Calu3 (cell line): ENCODE results near the gene FGG. TPM values are rescaled to one million over a fixed set of nuclear protein-coding genes. Genes with fewer than 3 reads are reported as not detected.

Experiments used
- BruUV-seq: library from RNA; stranded (reverse); fragments of 400-500 nt; replicated peaks from 2 replicates; lab custom pipeline; 2021; lab: Mats Ljungman, UMichigan
- CTCF ChIA-PET: fragments of 300-600 bp; sonication (Branson Sonifier 250); formaldehyde crosslinking; loops from one replicate; lab custom pipeline; 2022; ENCODE audit warnings: antibody characterized with exemption; lab: Charles Lee
- DNase-seq: peaks from one replicate; pipeline ENCODE4 v3.0.0; 2022
- H3K27ac Mint-ChIP-seq: one replicate; pipeline ENCODE4 v1.8.0; 2022; ENCODE audit warnings: mixed read lengths; ENCODE audit not compliant: unreplicated experiment
- H3K27me3 Mint-ChIP-seq: one replicate; pipeline ENCODE4 v1.8.0; 2022; ENCODE audit warnings: mixed read lengths; ENCODE audit not compliant: unreplicated experiment
- H3K36me3 Mint-ChIP-seq: one replicate; pipeline ENCODE4 v1.8.0; 2022; ENCODE audit warnings: mild to moderate bottlenecking, moderate library complexity, mixed read lengths; ENCODE audit not compliant: insufficient read depth, unreplicated experiment
- H3K4me1 Mint-ChIP-seq: one replicate; pipeline ENCODE4 v1.8.0; 2022; ENCODE audit warnings: mild to moderate bottlenecking, low read depth, mixed read lengths; ENCODE audit not compliant: unreplicated experiment
- H3K4me3 Mint-ChIP-seq: one replicate; pipeline ENCODE4 v1.8.0; 2022; ENCODE audit warnings: mild to moderate bottlenecking, low read depth, moderate library complexity, mixed read lengths; ENCODE audit not compliant: unreplicated experiment
- H3K9me3 Mint-ChIP-seq: one replicate; pipeline ENCODE4 v1.8.0; 2022; ENCODE audit warnings: low read depth, mixed read lengths; ENCODE audit not compliant: unreplicated experiment
- CTCF ChIP-seq: fragments of 200-600 bp; IDR thresholded peaks from one replicate; pipeline ENCODE4 v1.8.0; 2022; ENCODE audit warnings: antibody characterized with exemption; ENCODE audit not compliant: unreplicated experiment
- intact Hi-C: fragments of 100-400 bp; cut with micrococcal nuclease; formaldehyde crosslinking; loops from one replicate; pipeline ENCODE4 v1.10.0; 2022; ENCODE audit not compliant: unreplicated experiment
- total RNA-seq: library from RNA; stranded (reverse); gene quantifications from 2 replicates; pipeline ENCODE4 v1.2.3, GENCODE V29; 2022

FGG gene
- total RNA-seq, 1 experiment from 2014 or later, result 0.24 TPM

- Mint-ChIP-seq H3K4me3 (no peak overlapping the region), H3K27ac (no peak overlapping the region), H3K27me3 (no peaks in the 10 kb centered on the region), H3K4me1 (no peaks in the 10 kb centered on the region), H3K36me3 (no peaks in the 10 kb centered on the region), H3K9me3 (no peaks in the 10 kb centered on the region)
- no peak for DNase-seq
- no TSS peak for BruUV-seq
- TF ChIP-seq CTCF, result no peak
- intact Hi-C loops, result no loop called here
- CTCF ChIA-PET, result no interaction called here
Measured at GRCh38 chr4:154582723-154583122, 29.7 kb downstream of the FGG start.

GRCh38 chr4:154579927-154580326, 32.5 kb downstream of the FGG start:
- no peaks in the 10 kb centered on the region for H3K27me3 Mint-ChIP-seq
- no peak overlapping the region for H3K4me3 Mint-ChIP-seq
- H3K27ac Mint-ChIP-seq, result no peak overlapping the region
- H3K9me3 Mint-ChIP-seq, result no peaks in the 10 kb centered on the region
- H3K4me1 Mint-ChIP-seq, result no peaks in the 10 kb centered on the region
- no TSS peak for BruUV-seq
- no peak for DNase-seq
- no peaks in the 10 kb centered on the region for H3K36me3 Mint-ChIP-seq
- intact Hi-C loops, result no loop called here
- TF ChIP-seq CTCF, result no peak
- CTCF ChIA-PET, result no interaction called here

GRCh38 chr4:154578919-154579318, 33.5 kb downstream of the FGG start:
- no TSS peak for BruUV-seq
- Mint-ChIP-seq H3K36me3 (no peaks in the 10 kb centered on the region), H3K4me1 (no peaks in the 10 kb centered on the region), H3K9me3 (no peaks in the 10 kb centered on the region), H3K4me3 (no peak overlapping the region), H3K27ac (no peak overlapping the region), H3K27me3 (no peaks in the 10 kb centered on the region)
- no peak for DNase-seq
- CTCF ChIA-PET, result no interaction called here
- TF ChIP-seq CTCF, result no peak
- intact Hi-C loops, result no loop called here

- H3K27me3 Mint-ChIP-seq, result no peaks in the 10 kb centered on the region
- no peak overlapping the region for H3K27ac Mint-ChIP-seq
- DNase-seq, result no peak
- intact Hi-C loops, result no loop called here
- H3K4me1 Mint-ChIP-seq, result no peaks in the 10 kb centered on the region
- no peak overlapping the region for H3K4me3 Mint-ChIP-seq
- no peak for TF ChIP-seq CTCF
- BruUV-seq, result no TSS peak
- CTCF ChIA-PET, result interaction anchor here (1.1 kb wide), 1 partner anchor 41 kb away, joined by 3 read pairs; no protein-coding TSS in a partner anchor
- H3K36me3 Mint-ChIP-seq, result no peaks in the 10 kb centered on the region
- no peaks in the 10 kb centered on the region for H3K9me3 Mint-ChIP-seq
Measured at GRCh38 chr4:154577324-154577723, 35.1 kb downstream of the FGG start.
